GM20000 (cell line): Measurements from ENCODE around the gene TPCN2.

Source experiments
- DNase-seq: peaks from one replicate; pipeline ENCODE4 v3.0.0; 2012; ENCODE audit warnings: low spot score
- CTCF ChIP-seq: IDR thresholded peaks from 2 replicates; pipeline ENCODE4 v1.5.1; 2012; ENCODE audit warnings: mild to moderate bottlenecking, control low read depth; ENCODE audit errors: extremely low read depth, missing control alignments

TPCN2 gene

GRCh38 chr11:69052343-69053168 lies 3.8 kb downstream of the TPCN2 start:
- peak; percentile 71 for DNase-seq
- TF ChIP-seq CTCF: no peak

- no peak for TF ChIP-seq CTCF
- no peak for DNase-seq
Measured at GRCh38 chr11:69053169-69053477, 4.4 kb downstream of the TPCN2 start.

- no peak for TF ChIP-seq CTCF
- DNase-seq: no peak
Measured at GRCh38 chr11:69053546-69054396, 5.0 kb downstream of the TPCN2 start.

GRCh38 chr11:69054397-69055211 lies 5.9 kb downstream of the TPCN2 start:
- DNase-seq: no peak
- TF ChIP-seq CTCF: no peak

GRCh38 chr11:69055212-69055586 lies 6.5 kb downstream of the TPCN2 start:
- no peak for DNase-seq
- TF ChIP-seq CTCF: no peak

- peak; percentile 91 for DNase-seq
- no peak for TF ChIP-seq CTCF
Measured at GRCh38 chr11:69055598-69056516, 7.1 kb downstream of the TPCN2 start.
